ENCODE data around the gene ZNF714.

DNA sequence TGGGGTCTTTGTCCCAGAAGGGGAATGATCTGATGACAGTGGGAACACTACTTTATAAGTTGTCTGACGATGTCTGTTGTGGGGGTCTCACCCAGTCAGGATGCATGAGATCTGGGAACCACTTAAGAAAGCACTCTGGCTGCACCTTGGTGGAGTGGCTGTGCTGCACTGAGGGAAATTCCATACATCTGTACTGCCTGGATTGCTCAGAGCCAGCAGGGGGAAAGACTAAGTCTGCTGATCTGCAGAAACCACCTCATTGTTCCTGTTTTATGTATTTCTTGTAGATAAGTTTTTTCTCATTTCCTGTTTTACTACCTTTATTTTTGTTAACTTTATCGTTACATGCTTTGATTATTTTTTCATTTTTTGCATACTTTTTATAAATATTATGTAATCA is 34.3 kb upstream of the ZNF714 start:
- TF ChIP-seq GABPA (IDR thresholded peaks at IDR 0.05; ENCODE audit: low read depth) (no peak), SPI1 (IDR thresholded peaks at IDR 0.05; ENCODE audit: borderline replicate concordance, low read depth) (no peak), POLR2AphosphoS5 (IDR thresholded peaks at IDR 0.05; ENCODE audit: low read depth) (no peak)
- TF ChIP-seq, protein P1, sequence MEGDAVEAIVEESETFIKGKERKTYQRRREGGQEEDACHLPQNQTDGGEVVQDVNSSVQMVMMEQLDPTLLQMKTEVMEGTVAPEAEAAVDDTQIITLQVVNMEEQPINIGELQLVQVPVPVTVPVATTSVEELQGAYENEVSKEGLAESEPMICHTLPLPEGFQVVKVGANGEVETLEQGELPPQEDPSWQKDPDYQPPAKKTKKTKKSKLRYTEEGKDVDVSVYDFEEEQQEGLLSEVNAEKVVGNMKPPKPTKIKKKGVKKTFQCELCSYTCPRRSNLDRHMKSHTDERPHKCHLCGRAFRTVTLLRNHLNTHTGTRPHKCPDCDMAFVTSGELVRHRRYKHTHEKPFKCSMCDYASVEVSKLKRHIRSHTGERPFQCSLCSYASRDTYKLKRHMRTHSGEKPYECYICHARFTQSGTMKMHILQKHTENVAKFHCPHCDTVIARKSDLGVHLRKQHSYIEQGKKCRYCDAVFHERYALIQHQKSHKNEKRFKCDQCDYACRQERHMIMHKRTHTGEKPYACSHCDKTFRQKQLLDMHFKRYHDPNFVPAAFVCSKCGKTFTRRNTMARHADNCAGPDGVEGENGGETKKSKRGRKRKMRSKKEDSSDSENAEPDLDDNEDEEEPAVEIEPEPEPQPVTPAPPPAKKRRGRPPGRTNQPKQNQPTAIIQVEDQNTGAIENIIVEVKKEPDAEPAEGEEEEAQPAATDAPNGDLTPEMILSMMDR (IDR thresholded peaks at IDR 0.05; ENCODE audit: insufficient read depth, low read length): no peak
